ENCODE measurements around the gene LHX4. TPM values are rescaled to one million over a fixed set of nuclear protein-coding genes. Genes with fewer than 3 reads are reported as not detected.
"Not testable (repeated sequence)": the region's sequence is repeated elsewhere in the genome, so short reads cannot be mapped to it uniquely, and the experiment has no call there.

Gene LHX4
- total and polyA plus RNA-seq, 2 of the 8 experiments (the other 6 are each of a cell fraction or from before 2014, with no cell fraction given), result 0.85 to 4.9 TPM

GRCh38 chr1:180201451-180202200, 28.4 kb upstream of the LHX4 start (continued):
- TF ChIP-seq SAP30 (IDR thresholded peaks at IDR 0.05; ENCODE audit: insufficient read depth, insufficient replicate concordance, low read length) (no peak), TAF7 (optimal IDR thresholded peaks at IDR 0.05; ENCODE audit: borderline replicate concordance, low read depth, low read length) (no peak)

- CTCF ChIA-PET (ENCODE audit: partially characterized antibody), result interaction anchor here (1.0 to 14.4 kb wide), 7 partner anchors 13 to 51 kb away, joined by 3 to 160 read pairs (median 6); no protein-coding TSS in a partner anchor
- not testable (repeated sequence) for H2BK120ac ChIP-seq (replicated peaks; ENCODE audit: low read depth, low read length)
Measured at GRCh38 chr1:180202588-180202987, 27.5 kb upstream of the LHX4 start.

More at GRCh38 chr1:180202588-180202987, 27.5 kb upstream of the LHX4 start:
- not testable (repeated sequence) for H4K5ac ChIP-seq (ENCODE audit: insufficient read length, low read depth, low read length); H4K8ac ChIP-seq (ENCODE audit: extremely low read depth, insufficient read depth, low read length); H3K36me3 ChIP-seq (ENCODE audit: control insufficient read depth in 2 of 4, insufficient read depth in 4 of 4, low read length in 3 of 4); H2BK5ac ChIP-seq (ENCODE audit: low read depth, low read length); H2AFZ ChIP-seq (ENCODE audit: low read length); H3K14ac ChIP-seq (ENCODE audit: insufficient read length); H4K20me1 ChIP-seq (replicated peaks in 1 of 2; ENCODE audit: control insufficient read depth in 1 of 2, insufficient read depth in 2 of 2, low read length in 2 of 2); H3K4ac ChIP-seq (replicated peaks; ENCODE audit: insufficient read length, low read depth, low read length); H3K27me3 ChIP-seq (replicated peaks in 1 of 4; ENCODE audit: control insufficient read depth in 3 of 4, extremely low read depth in 1 of 4, insufficient read depth in 3 of 4, low read length in 3 of 4); H3K23me2 ChIP-seq (ENCODE audit: low read depth, low read length); FAIRE-seq; H4K91ac ChIP-seq (replicated peaks; ENCODE audit: insufficient read length, low read length); H3K4me3 ChIP-seq (ENCODE audit: extremely low read depth in 1 of 4, insufficient read depth in 2 of 4, low read depth in 3 of 4, low read length in 4 of 4); H2BK20ac ChIP-seq (ENCODE audit: low read length); H3K9me3 ChIP-seq (ENCODE audit: insufficient read depth in 2 of 2, low read depth in 1 of 2, low read length in 1 of 2); H2AK5ac ChIP-seq (ENCODE audit: low read depth, low read length); H3K79me1 ChIP-seq (ENCODE audit: low read depth, low read length); H3K27ac ChIP-seq (ENCODE audit: low read depth, low read length); H3K79me2 ChIP-seq (ENCODE audit: control insufficient read depth in 1 of 2, insufficient read depth in 2 of 2, low read length in 2 of 2); H2BK12ac ChIP-seq (ENCODE audit: low read depth, low read length); H3K4me2 ChIP-seq (ENCODE audit: insufficient read depth in 1 of 2, low read depth in 2 of 2, low read length in 2 of 2); H3K4me1 ChIP-seq (replicated peaks in 1 of 4; ENCODE audit: control insufficient read depth in 3 of 4, insufficient read depth in 4 of 4, low read length in 3 of 4); H2BK15ac ChIP-seq (ENCODE audit: low read length); H3K23ac ChIP-seq (ENCODE audit: insufficient read length); DNase-seq (ENCODE audit: low read depth in 1 of 2, low spot score in 2 of 2); H3K56ac ChIP-seq (replicated peaks; ENCODE audit: insufficient read length, low read depth, low read length); H3K9ac ChIP-seq (replicated peaks in 1 of 4; ENCODE audit: extremely low read depth in 1 of 4, low read depth in 3 of 4, low read length in 3 of 4); H3K18ac ChIP-seq (ENCODE audit: extremely low read depth, low read length)
- POLR2A ChIA-PET (ENCODE audit: partially characterized antibody), result interaction anchor here (0.9 to 2.3 kb wide), 3 partner anchors 11 to 29 kb away, joined by 3 to 6 read pairs (median 3); no protein-coding TSS in a partner anchor
- 93% methylated on average over 5 of the region's 5 CpGs; no CpG with 5 or more reads in 1 of the 2 experiments for WGBS, 2 experiments (ENCODE audit: extremely low coverage in 1 of 2, insufficient coverage in 1 of 2, insufficient read length in 1 of 2, insufficient replicate concordance in 2 of 2, low coverage in 1 of 2, low lambda C conversion rate in 2 of 2, missing lambda C conversion rate in 1 of 2)

All from H1 (cell line).